Neutrophil (primary cell): ENCODE measurements around the gene IL23R.

Experiments used
- H3K27ac ChIP-seq: fragments of 200-600 bp; sonication (generic); 2 replicates; pipeline ENCODE4 v1.5.1; 2016; ENCODE audit warnings: mild to moderate bottlenecking, moderate library complexity
- H3K27me3 ChIP-seq: fragments of 200-600 bp; sonication (generic); 2 replicates; pipeline ENCODE4 v1.6.0; 2016; ENCODE audit warnings: mild to moderate bottlenecking
- H3K36me3 ChIP-seq: fragments of 200-600 bp; sonication (generic); 2 replicates; pipeline ENCODE4 v1.5.1; 2017
- H3K4me1 ChIP-seq, 2 experiments: fragments of 200-600 bp in 1 of 2; sonication (generic) in 1 of 2; 1 replicate in 1 of 2; 2 replicates in 1 of 2; pipeline versions ENCODE4 v1.5.1 to v1.6.1; 2013 to 2016; ENCODE audit warnings: low read depth in 1 of 2, low read length in 1 of 2, mild to moderate bottlenecking in 1 of 2, moderate library complexity in 1 of 2; ENCODE audit not compliant: control insufficient read depth in 1 of 2, insufficient read depth in 1 of 2
- H3K4me3 ChIP-seq, 2 experiments: fragments of 200-600 bp in 1 of 2; sonication (generic) in 1 of 2; 1 replicate in 1 of 2; 2 replicates in 1 of 2; pipeline ENCODE4 v1.5.1; 2013 to 2016; ENCODE audit warnings: low read depth in 1 of 2, low read length in 1 of 2, mild to moderate bottlenecking in 1 of 2, moderate library complexity in 1 of 2
- H3K9me3 ChIP-seq: fragments of 200-600 bp; sonication (generic); 2 replicates; pipeline ENCODE4 v1.5.1; 2016
- TF ChIP-seq, protein P1 (sequence below): fragments of 200-600 bp; sonication (generic); IDR thresholded peaks from 2 replicates; pipeline ENCODE4 v1.5.1; 2016; ENCODE audit warnings: antibody characterized with exemption

IL23R gene

DNA sequence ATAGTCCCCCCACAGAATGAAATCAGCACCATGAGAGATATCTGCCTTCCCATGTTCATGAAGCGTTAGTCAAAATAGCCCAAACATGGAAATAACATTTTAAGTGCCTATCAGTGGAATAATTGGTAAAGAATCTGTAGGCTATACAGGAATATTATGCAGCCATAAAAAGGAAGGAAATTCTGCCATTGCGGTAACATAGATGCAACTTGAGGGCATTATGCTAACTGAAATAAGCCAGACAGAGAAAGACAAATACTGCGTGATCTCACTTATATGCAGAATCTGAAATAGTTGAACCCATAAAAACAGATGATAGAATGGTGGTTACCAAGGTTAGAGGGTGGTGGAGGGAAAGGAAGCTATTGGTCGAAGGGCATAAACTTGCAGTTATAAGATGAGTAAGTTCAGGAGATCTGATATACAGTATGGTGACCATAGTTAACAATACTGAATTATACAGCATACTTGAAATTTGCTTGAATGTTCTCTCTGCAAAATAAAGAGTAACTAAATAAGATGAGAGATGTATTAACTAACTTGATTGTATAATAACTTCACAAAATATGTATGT, 699 bp upstream of the IL23R start:
- Histone ChIP-seq H3K4me3 (no peak overlapping the region), H3K36me3 (no peaks in the 10 kb centered on the region), H3K9me3 (no peaks in the 10 kb centered on the region), H3K27me3 (peaks cover 6% of the 10 kb centered on the region), H3K27ac (no peak overlapping the region), H3K4me1 (no peaks in the 10 kb centered on the region)
- TF ChIP-seq, protein P1, sequence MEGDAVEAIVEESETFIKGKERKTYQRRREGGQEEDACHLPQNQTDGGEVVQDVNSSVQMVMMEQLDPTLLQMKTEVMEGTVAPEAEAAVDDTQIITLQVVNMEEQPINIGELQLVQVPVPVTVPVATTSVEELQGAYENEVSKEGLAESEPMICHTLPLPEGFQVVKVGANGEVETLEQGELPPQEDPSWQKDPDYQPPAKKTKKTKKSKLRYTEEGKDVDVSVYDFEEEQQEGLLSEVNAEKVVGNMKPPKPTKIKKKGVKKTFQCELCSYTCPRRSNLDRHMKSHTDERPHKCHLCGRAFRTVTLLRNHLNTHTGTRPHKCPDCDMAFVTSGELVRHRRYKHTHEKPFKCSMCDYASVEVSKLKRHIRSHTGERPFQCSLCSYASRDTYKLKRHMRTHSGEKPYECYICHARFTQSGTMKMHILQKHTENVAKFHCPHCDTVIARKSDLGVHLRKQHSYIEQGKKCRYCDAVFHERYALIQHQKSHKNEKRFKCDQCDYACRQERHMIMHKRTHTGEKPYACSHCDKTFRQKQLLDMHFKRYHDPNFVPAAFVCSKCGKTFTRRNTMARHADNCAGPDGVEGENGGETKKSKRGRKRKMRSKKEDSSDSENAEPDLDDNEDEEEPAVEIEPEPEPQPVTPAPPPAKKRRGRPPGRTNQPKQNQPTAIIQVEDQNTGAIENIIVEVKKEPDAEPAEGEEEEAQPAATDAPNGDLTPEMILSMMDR: no peak

DNA sequence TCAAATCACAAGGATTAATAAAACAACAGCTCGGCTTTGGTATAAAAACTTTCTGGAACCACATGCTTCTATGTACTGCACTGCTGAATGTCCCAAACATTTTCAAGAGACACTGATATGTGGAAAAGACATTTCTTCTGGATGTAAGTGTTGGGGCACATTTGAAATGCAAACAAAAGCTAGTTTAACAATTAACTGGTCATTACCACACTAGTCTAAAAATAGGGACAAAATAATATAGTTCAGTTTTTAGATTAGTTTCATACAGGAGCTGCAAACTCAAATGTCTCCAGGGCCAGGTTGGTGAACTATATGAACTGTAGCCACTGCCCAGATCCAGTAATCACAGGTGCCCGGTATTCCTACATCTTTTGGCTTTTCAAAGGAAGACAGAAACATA, 3.2 kb downstream of the IL23R start:
- TF ChIP-seq, protein P1: no peak

DNA sequence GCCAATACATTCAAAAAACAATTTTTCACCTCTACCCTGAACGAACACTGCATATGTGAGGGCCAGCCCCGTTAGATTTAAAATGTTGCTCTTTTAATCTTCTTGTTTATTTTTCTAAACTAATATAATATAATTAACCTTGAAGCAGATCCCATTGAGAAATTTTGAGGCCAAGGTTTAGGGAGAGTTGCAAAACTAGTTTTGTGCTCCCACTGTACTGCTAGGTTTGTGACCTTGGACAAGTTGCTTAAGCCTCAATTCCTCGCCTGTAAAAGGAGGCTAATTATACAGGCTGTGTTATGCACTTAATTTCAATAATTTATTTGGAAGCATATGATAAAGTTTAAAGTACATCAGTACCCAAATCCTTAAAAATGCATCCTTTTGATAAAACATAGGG, 3.7 kb downstream of the IL23R start:
- H3K4me3 ChIP-seq: no peak overlapping the region
- H3K27ac ChIP-seq: no peak overlapping the region
- TF ChIP-seq, protein P1: no peak
- no peaks in the 10 kb centered on the region for H3K9me3 ChIP-seq
- H3K4me1 ChIP-seq: no peaks in the 10 kb centered on the region
- no peaks in the 10 kb centered on the region for H3K36me3 ChIP-seq
- H3K27me3 ChIP-seq: peaks cover 6% of the 10 kb centered on the region

More for the DNA sequence above, 3.2 kb downstream of the IL23R start:
- H3K4me3 ChIP-seq: no peak overlapping the region
- H3K9me3 ChIP-seq: no peaks in the 10 kb centered on the region
- no peaks in the 10 kb centered on the region for H3K36me3 ChIP-seq
- H3K27me3 ChIP-seq: peaks cover 6% of the 10 kb centered on the region
- no peaks in the 10 kb centered on the region for H3K4me1 ChIP-seq
- no peak overlapping the region for H3K27ac ChIP-seq

DNA sequence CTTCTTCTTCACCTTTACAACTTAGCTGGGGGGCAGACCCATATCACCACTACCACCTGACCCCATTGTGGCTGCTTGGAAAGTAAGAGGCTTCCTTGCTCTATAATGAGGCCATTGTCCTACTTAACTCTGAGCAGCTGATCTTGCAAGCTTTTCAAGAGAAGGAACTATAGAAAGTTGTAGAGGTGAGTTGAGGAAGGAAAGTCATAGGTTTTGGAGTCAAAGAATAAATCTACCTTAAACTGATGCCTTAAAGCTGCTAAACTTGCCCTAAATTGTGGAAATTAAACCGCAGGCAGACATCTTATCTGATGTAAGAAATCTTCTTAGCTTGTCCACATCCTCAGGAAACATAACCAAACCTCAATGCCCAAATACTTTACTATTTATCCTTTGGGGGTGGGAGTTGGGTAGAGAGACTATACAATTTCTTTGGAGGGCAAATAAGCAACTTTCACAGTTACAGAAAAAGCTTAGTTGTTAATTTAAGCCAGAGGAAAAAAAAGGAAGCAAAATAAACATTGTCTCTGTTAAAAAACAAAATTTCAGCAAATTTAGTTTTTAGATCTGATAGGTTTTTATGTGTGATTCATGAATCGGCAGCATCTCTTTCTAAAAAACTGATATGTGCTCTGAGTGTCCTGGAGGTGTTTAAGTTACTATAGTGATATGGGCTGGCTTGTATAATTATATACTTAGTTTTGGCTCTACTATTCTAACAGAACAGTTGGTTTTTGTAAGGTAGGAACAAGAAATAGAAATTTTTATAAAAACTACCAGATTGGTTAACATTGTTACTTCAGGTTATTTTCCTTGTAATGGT, 4.7 kb downstream of the IL23R start:
- no peaks in the 10 kb centered on the region for H3K9me3 ChIP-seq
- TF ChIP-seq, protein P1: no peak
- H3K36me3 ChIP-seq: no peaks in the 10 kb centered on the region
- H3K4me3 ChIP-seq: no peak overlapping the region
- no peaks in the 10 kb centered on the region for H3K4me1 ChIP-seq
- no peak overlapping the region for H3K27ac ChIP-seq
- peaks cover 6% of the 10 kb centered on the region for H3K27me3 ChIP-seq

DNA sequence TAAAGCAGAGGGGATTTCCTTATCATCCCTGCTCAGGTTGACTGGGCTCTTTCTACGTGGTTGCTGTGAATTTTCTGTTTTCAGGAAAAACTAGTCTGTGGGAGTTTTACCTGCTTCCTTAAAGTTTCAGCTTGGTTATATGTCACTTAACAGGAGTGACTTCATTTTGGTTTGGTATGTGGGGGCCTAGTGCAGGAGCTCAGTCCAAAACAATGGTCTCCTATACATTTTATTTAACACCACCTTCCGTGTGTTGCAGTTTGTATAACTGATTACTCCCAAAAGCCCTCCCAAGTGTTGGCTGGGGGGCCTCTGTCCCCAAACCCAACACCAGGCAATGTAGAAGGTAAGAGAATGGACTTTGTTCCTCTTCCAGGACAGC, 5.3 kb downstream of the IL23R start:
- H3K27ac ChIP-seq: no peak overlapping the region
- no peaks in the 10 kb centered on the region for H3K36me3 ChIP-seq
- peaks cover 6% of the 10 kb centered on the region for H3K27me3 ChIP-seq
- TF ChIP-seq, protein P1: no peak
- H3K9me3 ChIP-seq: no peaks in the 10 kb centered on the region
- H3K4me3 ChIP-seq: no peak overlapping the region
- no peaks in the 10 kb centered on the region for H3K4me1 ChIP-seq
